ENCODE results near the gene CPNE6.

DNA sequence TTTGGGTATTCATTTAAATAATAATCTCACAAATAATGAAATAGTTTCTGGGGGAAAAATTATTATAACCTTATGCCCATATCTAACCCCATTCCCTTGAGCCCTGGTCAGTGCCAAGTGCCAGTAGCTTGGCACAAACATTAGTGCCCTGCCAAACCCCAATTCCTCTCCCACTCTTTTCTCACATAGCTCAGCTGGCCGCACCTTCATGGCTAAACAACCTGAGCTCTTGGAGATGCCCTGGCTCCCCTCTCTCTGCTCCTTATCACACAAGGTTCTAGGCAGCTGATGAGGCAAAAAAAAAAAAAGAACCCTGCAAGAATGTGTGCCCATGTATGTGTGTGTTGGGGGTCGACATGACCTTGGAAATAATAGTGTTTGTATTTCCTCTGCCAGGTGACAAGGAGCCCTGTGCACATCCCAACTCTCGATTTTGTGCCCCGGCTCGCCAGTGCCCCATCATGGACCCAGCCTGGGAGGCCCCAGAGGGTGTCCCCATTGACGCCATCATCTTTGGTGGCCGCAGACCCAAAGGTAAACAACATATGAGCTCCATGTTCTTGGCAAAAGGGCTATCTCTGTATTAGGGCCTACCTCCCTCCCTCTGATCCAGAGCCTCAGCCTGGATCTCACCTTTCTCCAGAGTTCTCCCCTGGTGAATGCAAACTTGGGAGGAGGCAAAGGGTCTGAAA, 31.1 kb downstream of the CPNE6 start:
- TF ChIP-seq, protein P1, sequence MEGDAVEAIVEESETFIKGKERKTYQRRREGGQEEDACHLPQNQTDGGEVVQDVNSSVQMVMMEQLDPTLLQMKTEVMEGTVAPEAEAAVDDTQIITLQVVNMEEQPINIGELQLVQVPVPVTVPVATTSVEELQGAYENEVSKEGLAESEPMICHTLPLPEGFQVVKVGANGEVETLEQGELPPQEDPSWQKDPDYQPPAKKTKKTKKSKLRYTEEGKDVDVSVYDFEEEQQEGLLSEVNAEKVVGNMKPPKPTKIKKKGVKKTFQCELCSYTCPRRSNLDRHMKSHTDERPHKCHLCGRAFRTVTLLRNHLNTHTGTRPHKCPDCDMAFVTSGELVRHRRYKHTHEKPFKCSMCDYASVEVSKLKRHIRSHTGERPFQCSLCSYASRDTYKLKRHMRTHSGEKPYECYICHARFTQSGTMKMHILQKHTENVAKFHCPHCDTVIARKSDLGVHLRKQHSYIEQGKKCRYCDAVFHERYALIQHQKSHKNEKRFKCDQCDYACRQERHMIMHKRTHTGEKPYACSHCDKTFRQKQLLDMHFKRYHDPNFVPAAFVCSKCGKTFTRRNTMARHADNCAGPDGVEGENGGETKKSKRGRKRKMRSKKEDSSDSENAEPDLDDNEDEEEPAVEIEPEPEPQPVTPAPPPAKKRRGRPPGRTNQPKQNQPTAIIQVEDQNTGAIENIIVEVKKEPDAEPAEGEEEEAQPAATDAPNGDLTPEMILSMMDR (IDR thresholded peaks at IDR 0.05; ENCODE audit: low read length): no peak
- no peak for TF ChIP-seq EZH2 (IDR thresholded peaks at IDR 0.05; ENCODE audit: borderline replicate concordance, low read length)

Measured in OCI-LY1 (cell line).